Bronchial epithelial cell (primary cell): ENCODE measurements around the gene SIK3. TPM values are rescaled to one million over a fixed set of nuclear protein-coding genes. Genes with fewer than 3 reads are reported as not detected.

Experiments used
- DNase-seq: peaks from one replicate; pipeline ENCODE4 v3.0.0-alpha.2; 2010; ENCODE audit warnings: low read depth
- FAIRE-seq: peaks from 2 replicates; lab custom pipeline; 2011; peaks lifted over from hg19 to GRCh38; lab: Jason Lieb, UNC
- H3K27me3 ChIP-seq: 2 replicates; pipeline ENCODE4 v1.5.1; 2011; ENCODE audit warnings: low read length; ENCODE audit not compliant: control insufficient read depth, insufficient read depth
- H3K36me3 ChIP-seq: 2 replicates; pipeline ENCODE4 v1.5.1; 2011; ENCODE audit warnings: low read length; ENCODE audit not compliant: control insufficient read depth, insufficient read depth
- H3K4me3 ChIP-seq: 2 replicates; pipeline ENCODE4 v1.5.1; 2011; ENCODE audit warnings: mild to moderate bottlenecking, low read depth, low read length, control low read depth
- CTCF ChIP-seq: IDR thresholded peaks from 2 replicates; pipeline ENCODE4 v1.5.1; 2011; ENCODE audit warnings: mild to moderate bottlenecking, moderate library complexity, low read length, control low read depth, inconsistent platforms; ENCODE audit not compliant: insufficient read depth, severe bottlenecking
- total RNA-seq: library from RNA; depleted of rRNA; stranded (reverse); fragments of >200 nt; gene quantifications from 2 replicates; pipeline ENCODE4 v1.2.1, GENCODE V29; 2014

Gene SIK3
- total RNA-seq, 1 donor from 2014 or later = 6.8 TPM

- no peak for DNase-seq
- no peaks in the 10 kb centered on the region for H3K36me3 ChIP-seq
- TF ChIP-seq CTCF = no peak
- H3K4me3 ChIP-seq = no peak overlapping the region
- H3K27me3 ChIP-seq = no peaks in the 10 kb centered on the region
- FAIRE-seq = no peak
Observed at GRCh38 chr11:116969694-116970093, 128.5 kb downstream of the SIK3 start.

- no peaks in the 10 kb centered on the region for H3K36me3 ChIP-seq
- no peak overlapping the region for H3K4me3 ChIP-seq
- no peak for TF ChIP-seq CTCF
- FAIRE-seq = no peak
- H3K27me3 ChIP-seq = no peaks in the 10 kb centered on the region
- no peak for DNase-seq
Observed at GRCh38 chr11:116964269-116964668, 134.0 kb downstream of the SIK3 start.

- FAIRE-seq (no peak), DNase-seq (no peak)
- no peaks in the 10 kb centered on the region for H3K27me3 ChIP-seq
- H3K4me3 ChIP-seq = no peak overlapping the region
- no peak for TF ChIP-seq CTCF
- no peaks in the 10 kb centered on the region for H3K36me3 ChIP-seq
Observed at GRCh38 chr11:116963813-116964212, 134.4 kb downstream of the SIK3 start.

- H3K4me3 ChIP-seq = no peak overlapping the region
- H3K27me3 ChIP-seq = no peaks in the 10 kb centered on the region
- H3K36me3 ChIP-seq = no peaks in the 10 kb centered on the region
- TF ChIP-seq CTCF = no peak
- DNase-seq = no peak
- FAIRE-seq = no peak
Observed at GRCh38 chr11:116962108-116962507, 136.1 kb downstream of the SIK3 start.

GRCh38 chr11:116960930-116961329 is 137.3 kb downstream of the SIK3 start:
- TF ChIP-seq CTCF = no peak
- DNase-seq (peak; percentile 49), FAIRE-seq (peak; percentile 36)
- H3K4me3 ChIP-seq = no peak overlapping the region
- H3K36me3 ChIP-seq = no peaks in the 10 kb centered on the region
- H3K27me3 ChIP-seq = no peaks in the 10 kb centered on the region

- no peak for TF ChIP-seq CTCF
- Histone ChIP-seq H3K27me3 (no peaks in the 10 kb centered on the region), H3K36me3 (no peaks in the 10 kb centered on the region), H3K4me3 (no peak overlapping the region)
- FAIRE-seq (peak; percentile 23), DNase-seq (peak; percentile 54)
Observed at GRCh38 chr11:116958246-116958645, 140.0 kb downstream of the SIK3 start.
